HAP-1 (cell line): ENCODE measurements around the gene KRTAP3-2.

Source experiments
- DNase-seq, 2 experiments: peaks; one replicate each; pipeline ENCODE4 v3.0.0-alpha.2; 2016 to 2020; ENCODE audit warnings: low spot score in 2 of 2
- H3K27me3 ChIP-seq: fragments of 250-450 bp; sonication (Bioruptor Pico); 2 replicates; pipeline ENCODE4 v1.5.1; 2020; ENCODE audit warnings: low read depth, mild to moderate bottlenecking, moderate library complexity
- H3K36me3 ChIP-seq: fragments of 250-450 bp; sonication (Bioruptor Pico); replicated peaks from 2 replicates; pipeline ENCODE4 v1.5.1; 2020; ENCODE audit warnings: mild to moderate bottlenecking
- H3K4me1 ChIP-seq: fragments of 250-450 bp; sonication (Bioruptor Pico); 2 replicates; pipeline ENCODE4 v1.5.1; 2020; ENCODE audit warnings: mild to moderate bottlenecking
- H3K4me3 ChIP-seq: fragments of 250-450 bp; sonication (Bioruptor Pico); 2 replicates; pipeline ENCODE4 v1.5.1; 2020; ENCODE audit warnings: mild to moderate bottlenecking, moderate library complexity
- H3K9me3 ChIP-seq: fragments of 250-450 bp; sonication (Bioruptor Pico); 2 replicates; pipeline ENCODE4 v1.5.1; 2020; ENCODE audit warnings: mild to moderate bottlenecking, moderate library complexity
- in situ Hi-C: fragments of 300-500 bp; cut with MboI; formaldehyde crosslinking; loops from 3 replicates; pipeline ENCODE4 v1.14.3; 2020; ENCODE audit warnings: low sequenced_read_pairs, inconsistent platforms, mixed read lengths

KRTAP3-2 gene

DNA sequence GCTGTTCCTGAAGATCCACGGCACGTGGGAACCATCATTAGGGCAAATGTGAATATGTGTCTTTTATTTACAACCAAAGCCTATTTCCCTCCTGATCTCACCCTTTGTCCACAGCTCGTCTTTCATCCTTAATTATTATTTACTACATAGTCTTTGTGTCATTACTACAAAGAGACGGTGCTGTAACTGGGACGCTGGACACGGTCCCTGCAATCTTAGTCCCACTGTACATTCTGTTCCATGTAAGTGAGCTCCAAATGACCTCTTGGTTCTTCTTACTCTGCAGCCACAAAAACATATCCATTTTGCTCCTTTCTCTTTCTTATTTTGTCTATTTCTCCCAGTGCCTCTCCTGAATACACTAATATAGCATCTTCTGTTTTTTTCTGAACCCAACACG lies 49.5 kb downstream of the KRTAP3-2 start:
- peak in 1 of 2 experiments; percentile 13 for DNase-seq
- Histone ChIP-seq H3K9me3 (no peaks in the 10 kb centered on the region), H3K4me3 (no peak overlapping the region), H3K27me3 (no peaks in the 10 kb centered on the region), H3K4me1 (peaks cover 12% of the 10 kb centered on the region), H3K36me3 (no peaks in the 10 kb centered on the region)
- in situ Hi-C loops = no loop called here

- no peaks in the 10 kb centered on the region for H3K9me3 ChIP-seq
- no peaks in the 10 kb centered on the region for H3K27me3 ChIP-seq
- in situ Hi-C loops = no loop called here
- no peaks in the 10 kb centered on the region for H3K36me3 ChIP-seq
- peak; percentile 21 to 38 for DNase-seq
- no peak overlapping the region for H3K4me3 ChIP-seq
- peaks cover 15% of the 10 kb centered on the region for H3K4me1 ChIP-seq
These were observed 50.3 kb downstream of the KRTAP3-2 start for GRCh38 chr17:40949418-40949817.
